Transverse colon (tissue), 4 donors: ENCODE data around the gene KCNQ2. TPM values are rescaled to one million over a fixed set of nuclear protein-coding genes. Genes with fewer than 3 reads are reported as not detected.

Source experiments
- DNase-seq: peaks from one replicate; pipeline ENCODE4 v3.0.0-alpha.2; 2019
- H3K27ac ChIP-seq, 4 donors: fragments of 200-600 bp; sonication (generic); 2 replicates each; pipeline ENCODE4 v1.5.1; 2016 to 2018; ENCODE audit warnings: inconsistent platforms in 4 of 4
- H3K27me3 ChIP-seq: fragments of 200-600 bp; sonication (generic); 2 replicates; pipeline ENCODE4 v1.5.1; 2017; ENCODE audit warnings: inconsistent platforms
- H3K36me3 ChIP-seq, 4 donors: fragments of 200-600 bp; sonication (generic); 2 replicates each; pipeline ENCODE4 v1.5.1; 2017 to 2019; ENCODE audit warnings: inconsistent platforms in 4 of 4
- H3K4me1 ChIP-seq, 4 donors: fragments of 200-600 bp; sonication (generic); 2 replicates each; pipeline ENCODE4 v1.5.1; 2017 to 2020; ENCODE audit warnings: inconsistent platforms in 4 of 4
- H3K4me3 ChIP-seq, 4 donors: fragments of 200-600 bp; sonication (generic); 1 replicate in 1 of 4; 2 replicates in 3 of 4; pipeline versions ENCODE4 v1.5.1 to v1.6.1; 2017 to 2019; ENCODE audit warnings: inconsistent platforms in 4 of 4
- H3K9me3 ChIP-seq, 2 donors: fragments of 200-600 bp; sonication (generic); 2 replicates each; pipeline ENCODE4 v1.5.1; 2017 to 2019; ENCODE audit warnings: inconsistent platforms in 2 of 2
- EP300 ChIP-seq: sonication (generic); formaldehyde crosslinking; IDR thresholded peaks from one replicate; pipeline ENCODE4 v1.6.1; 2017; ENCODE audit warnings: antibody characterized with exemption, low read depth
- POLR2A ChIP-seq: fragments of 450-650 bp; IDR thresholded peaks from one replicate; pipeline ENCODE4 v1.6.1; 2016; ENCODE audit warnings: antibody characterized with exemption, mild to moderate bottlenecking, moderate library complexity
- POLR2AphosphoS5 ChIP-seq, 3 donors: sonication (generic); formaldehyde crosslinking; IDR thresholded peaks; one replicate each; pipeline ENCODE4 v1.6.1; 2016; ENCODE audit warnings: antibody characterized with exemption in 3 of 3
- WGBS, 2 donors: methylation state at CpG; one replicate each; pipeline ENCODE4 v1.1.5; 2018; ENCODE audit warnings: low coverage in 1 of 2; 5-methylcytosine and 5-hydroxymethylcytosine counted together
- in situ Hi-C, 4 donors: fragments of 200-750 bp; cut with MboI; loops; one replicate each; pipeline versions ENCODE4 v1.15.0 to v1.15.1; 2017; ENCODE audit warnings: low sequenced_read_pairs in 3 of 4, low pct_ligation_motif_present in 1 of 4, low pct_unique_long_range_greater_than_20kb in 1 of 4
- intact Hi-C: fragments of 100-400 bp; cut with DNase I; formaldehyde crosslinking; loops from one replicate; pipeline ENCODE4 v1.15.1; 2023; ENCODE audit warnings: low total_unique reads
- total RNA-seq, 4 donors: library from RNA; depleted of rRNA; stranded (reverse); fragments of >200 nt; gene quantifications; one replicate each; pipeline ENCODE4 v1.1.0, GENCODE V29; 2016
- TF ChIP-seq, protein P1 (sequence below), 5 experiments: fragments of 200-600 bp in 3 of 5; fragments of 450-650 bp in 2 of 5; sonication (generic) in 3 of 5; IDR thresholded peaks; 1 replicate in 2 of 5; 2 replicates in 3 of 5; pipeline ENCODE4 v1.5.1; 2016 to 2017; ENCODE audit warnings: antibody characterized with exemption in 5 of 5, inconsistent platforms in 3 of 5, mild to moderate bottlenecking in 2 of 5, moderate library complexity in 1 of 5

The KCNQ2 gene
- total RNA-seq, 4 donors from 2014 or later = 0.32 to 0.41 (median 0.37) TPM; not detected in 1

- TF ChIP-seq POLR2AphosphoS5 (IDR thresholded peaks at IDR 0.05) = no peak
- TF ChIP-seq POLR2A = no peak
- no peak for TF ChIP-seq EP300
- TF ChIP-seq, protein P1, sequence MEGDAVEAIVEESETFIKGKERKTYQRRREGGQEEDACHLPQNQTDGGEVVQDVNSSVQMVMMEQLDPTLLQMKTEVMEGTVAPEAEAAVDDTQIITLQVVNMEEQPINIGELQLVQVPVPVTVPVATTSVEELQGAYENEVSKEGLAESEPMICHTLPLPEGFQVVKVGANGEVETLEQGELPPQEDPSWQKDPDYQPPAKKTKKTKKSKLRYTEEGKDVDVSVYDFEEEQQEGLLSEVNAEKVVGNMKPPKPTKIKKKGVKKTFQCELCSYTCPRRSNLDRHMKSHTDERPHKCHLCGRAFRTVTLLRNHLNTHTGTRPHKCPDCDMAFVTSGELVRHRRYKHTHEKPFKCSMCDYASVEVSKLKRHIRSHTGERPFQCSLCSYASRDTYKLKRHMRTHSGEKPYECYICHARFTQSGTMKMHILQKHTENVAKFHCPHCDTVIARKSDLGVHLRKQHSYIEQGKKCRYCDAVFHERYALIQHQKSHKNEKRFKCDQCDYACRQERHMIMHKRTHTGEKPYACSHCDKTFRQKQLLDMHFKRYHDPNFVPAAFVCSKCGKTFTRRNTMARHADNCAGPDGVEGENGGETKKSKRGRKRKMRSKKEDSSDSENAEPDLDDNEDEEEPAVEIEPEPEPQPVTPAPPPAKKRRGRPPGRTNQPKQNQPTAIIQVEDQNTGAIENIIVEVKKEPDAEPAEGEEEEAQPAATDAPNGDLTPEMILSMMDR (IDR thresholded peaks at IDR 0.05) = no peak
- peaks cover 42% of the 10 kb centered on the region for H3K27me3 ChIP-seq
- H3K9me3 ChIP-seq = no peaks in the 10 kb centered on the region
- intact Hi-C loops = no loop called here
- no peak overlapping the region for H3K4me3 ChIP-seq
- H3K4me1 ChIP-seq = no peaks in the 10 kb centered on the region
- 67% methylated on average over 26 of the region's 31 CpGs; no CpG with 5 or more reads in 1 of the 2 donors for WGBS, 2 donors
- DNase-seq = no peak
- no peaks in the 10 kb centered on the region for H3K36me3 ChIP-seq
- H3K27ac ChIP-seq = no peak overlapping the region
- in situ Hi-C loops = no loop called here
Observed at GRCh38 chr20:63446216-63447024, 26.0 kb downstream of the KCNQ2 start.

DNA sequence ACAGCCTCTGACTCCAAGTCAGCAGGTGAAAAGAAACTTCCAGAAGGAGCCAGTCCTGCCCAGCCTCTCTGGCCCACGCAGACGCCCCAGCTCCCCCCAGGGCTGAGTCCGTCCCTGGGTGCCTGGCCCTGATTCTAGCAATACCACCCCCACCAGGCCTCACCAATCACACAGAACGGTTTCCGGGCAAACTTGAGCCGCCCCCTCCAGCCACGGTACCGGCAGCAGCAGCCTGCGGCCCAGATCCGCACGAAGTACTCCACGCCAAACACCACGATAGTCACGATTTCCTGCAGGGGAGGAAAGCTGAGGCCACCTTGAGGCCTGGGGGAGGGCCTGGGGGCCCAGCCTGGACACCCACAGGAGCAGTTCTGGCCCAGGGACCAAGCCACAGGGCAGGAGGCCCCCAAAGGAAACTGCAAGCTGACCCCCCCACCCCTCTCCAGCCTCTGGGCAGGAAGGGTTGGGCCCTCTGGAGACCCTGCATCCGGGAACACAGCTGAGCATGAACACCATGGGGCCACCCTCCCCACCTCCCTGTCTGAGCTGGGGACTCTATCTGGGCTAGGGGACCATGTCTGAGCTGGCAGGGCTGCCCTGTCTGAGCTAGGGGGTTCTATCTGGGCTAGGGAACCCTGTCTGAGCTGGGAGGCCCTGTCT lies 27.2 kb downstream of the KCNQ2 start:
- Histone ChIP-seq H3K4me3 (no peak overlapping the region), H3K36me3 (no peaks in the 10 kb centered on the region), H3K9me3 (no peaks in the 10 kb centered on the region), H3K27me3 (peaks cover 51% of the 10 kb centered on the region), H3K4me1 (no peaks in the 10 kb centered on the region), H3K27ac (no peak overlapping the region)
- no peak for DNase-seq
- 69% methylated on average over 15 of the region's 15 CpGs; no CpG with 5 or more reads in 1 of the 2 donors for WGBS, 2 donors
- in situ Hi-C loops (no loop called here), intact Hi-C loops (no loop called here)
- no peak for TF ChIP-seq POLR2A
- TF ChIP-seq POLR2AphosphoS5 (IDR thresholded peaks at IDR 0.05) = no peak
- TF ChIP-seq, protein P1 (IDR thresholded peaks at IDR 0.05) = no peak
- no peak for TF ChIP-seq EP300

DNA sequence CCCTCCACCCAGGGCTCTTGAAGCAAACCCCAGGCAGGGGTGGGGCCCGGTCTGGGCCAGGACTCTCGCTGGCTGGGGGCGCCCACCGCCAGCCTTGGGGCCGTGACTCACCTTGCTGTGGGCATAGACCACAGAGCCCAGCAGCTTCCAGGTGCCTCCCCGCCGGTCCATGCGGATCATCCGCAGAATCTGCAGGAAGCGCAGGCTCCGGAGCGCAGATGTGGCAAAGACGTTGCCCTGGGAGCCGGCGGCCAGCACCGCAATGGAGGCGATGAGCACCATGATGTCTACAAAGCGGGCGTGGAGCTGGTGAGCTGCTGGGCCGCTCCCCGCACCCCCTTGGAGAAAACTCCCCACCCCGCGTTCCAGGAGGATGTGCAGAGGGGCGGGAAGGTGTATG lies 27.9 kb downstream of the KCNQ2 start:
- H3K27me3 ChIP-seq = peaks cover 49% of the 10 kb centered on the region
- TF ChIP-seq POLR2A (no peak), POLR2AphosphoS5 (IDR thresholded peaks at IDR 0.05) (no peak), EP300 (no peak)
- TF ChIP-seq, protein P1 (IDR thresholded peaks at IDR 0.05) = no peak
- H3K4me3 ChIP-seq = no peak overlapping the region
- WGBS, 2 donors = 92% methylated on average over 24 of the region's 24 CpGs; no CpG with 5 or more reads in 1 of the 2 donors
- H3K27ac ChIP-seq = no peak overlapping the region
- intact Hi-C loops = no loop called here
- no peaks in the 10 kb centered on the region for H3K9me3 ChIP-seq
- DNase-seq = no peak
- in situ Hi-C loops = no loop called here
- no peaks in the 10 kb centered on the region for H3K4me1 ChIP-seq
- H3K36me3 ChIP-seq = no peaks in the 10 kb centered on the region

- 85 to 100% methylated on average over 2 to 25 of the region's 25 CpGs for WGBS, 2 donors
- Histone ChIP-seq H3K36me3 (no peaks in the 10 kb centered on the region), H3K9me3 (no peaks in the 10 kb centered on the region), H3K4me1 (no peaks in the 10 kb centered on the region), H3K27me3 (peaks cover 41% of the 10 kb centered on the region), H3K27ac (no peak overlapping the region), H3K4me3 (no peak overlapping the region)
- intact Hi-C loops = no loop called here
- TF ChIP-seq POLR2AphosphoS5 (IDR thresholded peaks at IDR 0.05) (no peak), EP300 (no peak), POLR2A (no peak)
- TF ChIP-seq, protein P1 (IDR thresholded peaks at IDR 0.05) = no peak
- no peak for DNase-seq
- in situ Hi-C loops = no loop called here
Observed at GRCh38 chr20:63443606-63444395, 28.7 kb downstream of the KCNQ2 start.
